IPS-11a (cell line): ENCODE measurements around the gene CSTB.
A peak's percentile ranks its signal among the peaks of the same experiment; 100 is the strongest.
"Not testable (repeated sequence)": the region's sequence is repeated elsewhere in the genome, so short reads cannot be mapped to it uniquely, and the experiment has no call there.

Source experiments
- H3K4me3 ChIP-seq: one replicate; pipeline ENCODE4 v1.5.1; 2013; ENCODE audit warnings: low read depth, low read length, control low read depth

CSTB gene, protein sequence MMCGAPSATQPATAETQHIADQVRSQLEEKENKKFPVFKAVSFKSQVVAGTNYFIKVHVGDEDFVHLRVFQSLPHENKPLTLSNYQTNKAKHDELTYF

DNA sequence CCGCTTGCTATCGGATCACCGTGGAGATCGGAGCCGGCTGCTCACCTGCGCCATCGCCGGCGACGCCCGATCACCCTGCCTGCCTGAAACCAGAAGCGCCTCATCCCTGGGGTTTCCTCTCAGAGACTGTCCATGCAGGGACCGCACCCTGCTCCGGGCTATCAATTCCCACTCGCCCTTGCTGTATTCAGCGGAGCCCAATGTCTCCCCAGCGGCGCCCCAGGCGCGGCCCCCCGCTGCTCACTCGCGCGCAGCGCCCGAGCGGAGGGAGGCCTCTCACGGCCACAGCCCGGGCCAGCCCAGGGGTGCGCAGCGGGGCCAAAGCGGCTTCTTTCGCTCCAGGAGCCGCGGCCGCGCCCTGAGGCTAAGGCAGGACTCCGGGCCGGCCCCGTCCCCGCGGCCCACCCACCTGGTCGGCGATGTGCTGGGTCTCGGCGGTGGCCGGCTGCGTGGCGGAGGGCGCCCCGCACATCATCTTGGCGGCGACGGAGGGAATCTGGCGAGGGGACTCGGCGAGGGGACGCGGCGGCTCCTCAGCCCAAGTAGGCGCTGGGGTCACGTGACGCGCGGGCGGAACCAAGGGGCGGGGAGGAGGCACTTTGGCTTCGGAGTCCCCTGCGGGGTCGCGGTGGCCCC, at the start of gene CSTB:
CSTB (minus strand) TSS at position 514 of the 636 bp plus-strand sequence; CDS start at position 475, 39 bp downstream.
- peak within 1 kb of the TSS; percentile 79 for H3K4me3 ChIP-seq

DNA sequence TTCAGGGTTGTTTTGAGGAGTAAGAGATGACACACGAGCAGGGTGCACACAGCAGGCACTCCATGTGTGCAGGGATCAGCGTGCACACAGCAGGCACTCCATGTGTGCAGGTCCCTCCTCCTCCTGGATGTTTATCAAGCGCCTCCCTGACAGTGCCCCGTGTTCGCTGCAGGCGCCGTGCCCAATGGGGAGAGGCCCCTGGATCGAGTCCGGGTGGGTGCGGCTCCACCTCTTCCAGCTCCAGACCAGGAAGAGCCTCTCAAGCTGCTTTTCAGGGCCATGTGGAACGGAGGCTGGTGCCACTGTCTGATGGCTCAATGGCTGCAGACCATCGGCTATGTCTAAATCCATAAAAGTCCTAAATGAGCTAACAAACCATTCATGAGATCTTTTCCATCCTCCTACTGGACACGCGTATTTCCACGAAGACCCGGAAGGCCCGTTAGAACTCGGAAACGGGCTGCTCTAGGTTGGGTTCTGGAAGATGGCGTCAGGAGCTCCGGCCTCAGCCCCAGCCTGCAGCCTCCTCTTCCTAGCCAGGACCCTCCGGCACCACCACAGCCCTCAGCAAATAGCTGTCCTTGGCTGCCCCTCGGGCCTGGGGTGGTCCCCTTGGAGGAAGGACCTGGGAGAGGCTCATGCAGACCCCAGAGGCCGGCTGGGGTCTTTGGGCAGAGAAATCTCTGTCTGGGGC, 49.3 kb upstream of the CSTB start:
- H3K4me3 ChIP-seq, result no peak overlapping the region

DNA sequence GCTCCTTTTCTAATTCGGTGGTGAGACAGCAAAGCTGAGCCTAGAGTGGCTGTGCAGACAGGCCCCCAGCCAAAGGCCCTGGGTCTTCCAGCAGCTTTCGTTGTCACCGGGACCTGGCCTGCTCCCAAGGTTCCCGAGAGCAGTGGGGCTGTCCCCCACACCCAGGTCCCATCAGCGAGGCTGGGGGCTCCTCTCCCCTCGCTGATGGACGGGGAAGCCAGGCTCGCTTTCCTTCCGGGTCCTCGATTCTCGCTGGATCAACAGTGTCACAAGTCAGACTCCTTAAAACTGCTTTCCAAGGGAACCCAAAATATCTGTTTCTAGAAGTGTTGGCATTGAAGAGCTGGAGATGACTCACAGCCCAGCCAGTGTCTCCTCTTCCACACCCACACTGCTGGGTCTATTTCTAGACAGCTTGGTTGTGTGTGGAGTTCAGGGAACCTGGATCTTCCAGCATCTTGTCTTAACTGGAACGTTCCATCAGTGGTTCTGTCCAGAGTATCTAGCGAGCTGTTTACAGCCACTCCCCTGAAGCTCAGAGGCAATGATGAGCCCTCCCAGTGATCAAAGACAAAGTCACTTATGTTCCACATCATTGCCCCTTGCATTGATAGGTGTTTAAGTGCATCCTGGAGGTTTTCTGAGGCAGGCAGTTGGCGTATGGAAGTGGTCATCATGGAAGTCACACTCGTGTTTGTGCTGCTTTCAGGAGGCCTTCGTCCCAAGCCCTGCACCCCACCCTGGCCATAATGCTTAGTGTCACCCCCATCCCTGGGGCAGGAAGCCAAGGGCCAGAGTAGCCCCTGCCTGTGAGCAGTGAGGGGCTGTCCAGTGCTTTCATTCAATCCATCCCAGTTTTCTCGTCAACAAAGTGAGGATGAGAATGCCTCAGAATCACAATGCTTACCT, 48.5 kb upstream of the CSTB start:
- no peak overlapping the region for H3K4me3 ChIP-seq

DNA sequence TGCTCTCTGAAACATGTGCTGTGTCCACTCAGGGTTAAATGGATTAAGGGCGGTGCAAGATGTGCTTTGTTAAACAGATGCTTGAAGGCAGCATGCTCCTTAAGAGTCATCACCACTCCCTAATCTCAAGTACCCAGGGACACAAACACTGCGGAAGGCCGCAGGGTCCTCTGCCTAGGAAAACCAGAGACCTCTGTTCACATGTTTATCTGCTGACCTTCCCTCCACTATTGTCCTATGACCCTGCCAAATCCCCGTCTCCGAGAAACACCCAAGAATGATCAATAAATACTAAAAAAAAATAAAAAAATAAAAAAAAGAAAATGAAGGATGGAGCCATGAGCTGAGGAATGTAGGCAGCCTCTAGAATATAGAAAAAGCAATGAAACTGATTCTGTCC, 46.6 kb upstream of the CSTB start:
- H3K4me3 ChIP-seq, result not testable (repeated sequence)

DNA sequence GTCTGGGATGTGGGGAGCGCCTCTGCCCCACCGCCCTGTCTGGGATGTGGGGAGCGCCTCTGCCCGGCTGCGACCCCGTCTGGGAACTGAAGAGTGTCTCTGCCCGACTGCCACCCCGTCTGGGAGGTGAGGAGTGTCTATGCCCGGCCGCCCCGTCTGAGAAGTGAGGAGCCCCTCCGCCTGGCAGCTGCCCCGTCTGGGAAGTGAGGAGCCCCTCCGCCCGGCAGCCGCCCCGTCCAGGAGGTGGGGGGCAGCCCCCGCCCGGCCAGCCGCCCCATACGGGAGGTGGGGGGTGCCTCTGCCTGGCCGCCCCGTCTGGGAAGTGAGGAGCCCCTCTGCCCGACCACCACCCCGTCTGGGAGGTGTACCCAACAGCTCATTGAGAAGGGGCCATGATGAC, 46.1 kb upstream of the CSTB start:
- not testable (repeated sequence) for H3K4me3 ChIP-seq

DNA sequence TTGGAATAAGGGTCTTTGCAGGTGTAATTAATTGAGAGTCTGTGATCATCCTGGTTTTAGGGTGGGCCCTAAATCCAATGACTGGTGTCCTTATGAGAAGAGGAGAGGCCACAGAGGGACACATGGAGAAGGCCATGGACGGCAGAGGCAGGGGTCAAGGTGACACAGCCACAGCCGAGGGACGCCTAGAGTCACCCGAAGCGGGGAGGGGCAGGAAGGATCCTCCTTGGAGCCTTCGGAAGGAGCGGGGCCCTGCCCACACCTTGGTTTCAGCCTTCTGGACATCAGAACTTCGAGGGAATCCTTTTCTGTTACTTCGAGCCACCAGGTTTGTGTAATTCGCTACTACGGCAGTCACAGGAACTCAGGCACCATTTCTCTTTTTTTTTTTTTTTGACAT, 44.4 kb upstream of the CSTB start:
- H3K4me3 ChIP-seq, result no peak overlapping the region

DNA sequence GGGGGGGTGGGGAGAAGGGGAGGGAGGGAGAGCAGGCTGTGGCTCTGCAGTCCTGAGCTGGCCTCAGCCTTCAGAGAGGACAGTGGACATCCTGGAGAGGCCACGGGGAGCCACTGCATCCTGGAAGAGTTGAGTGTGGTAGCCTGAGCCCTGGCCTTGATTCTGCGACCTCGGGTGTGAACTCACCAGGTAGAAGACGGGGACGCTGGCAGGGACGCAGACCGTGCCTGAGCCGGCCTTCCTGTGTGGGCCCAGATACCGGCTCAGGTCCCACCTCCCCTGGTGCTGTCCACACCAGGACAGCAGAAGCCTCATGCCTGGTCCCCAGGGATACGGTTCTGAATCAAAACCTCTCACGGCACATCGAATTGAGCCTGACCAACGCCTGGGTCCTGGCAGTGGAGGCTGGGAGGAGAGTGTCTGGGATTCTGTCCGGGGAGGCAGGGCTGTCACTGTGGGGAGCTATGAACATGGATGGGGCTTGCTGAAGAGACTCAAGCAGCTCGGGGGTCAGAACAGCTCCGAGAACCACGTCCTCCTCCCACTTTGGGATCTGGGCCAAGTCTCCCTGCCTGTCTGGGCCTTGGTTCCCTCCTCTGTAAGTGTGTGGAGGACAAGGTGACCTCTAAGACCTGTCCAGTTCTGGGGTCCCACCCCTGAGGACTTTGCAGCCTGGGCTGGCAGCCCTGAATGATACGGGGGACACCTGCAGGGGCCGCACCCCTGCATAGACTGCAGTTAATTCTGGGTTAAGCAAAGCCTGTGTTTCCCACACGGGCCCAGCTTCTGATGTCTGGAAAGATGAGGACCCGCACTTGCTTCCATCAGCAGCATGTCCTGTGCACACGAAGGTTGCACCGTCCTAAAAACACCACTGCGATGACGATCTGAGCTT, 43.6 kb upstream of the CSTB start:
- no peak overlapping the region for H3K4me3 ChIP-seq

DNA sequence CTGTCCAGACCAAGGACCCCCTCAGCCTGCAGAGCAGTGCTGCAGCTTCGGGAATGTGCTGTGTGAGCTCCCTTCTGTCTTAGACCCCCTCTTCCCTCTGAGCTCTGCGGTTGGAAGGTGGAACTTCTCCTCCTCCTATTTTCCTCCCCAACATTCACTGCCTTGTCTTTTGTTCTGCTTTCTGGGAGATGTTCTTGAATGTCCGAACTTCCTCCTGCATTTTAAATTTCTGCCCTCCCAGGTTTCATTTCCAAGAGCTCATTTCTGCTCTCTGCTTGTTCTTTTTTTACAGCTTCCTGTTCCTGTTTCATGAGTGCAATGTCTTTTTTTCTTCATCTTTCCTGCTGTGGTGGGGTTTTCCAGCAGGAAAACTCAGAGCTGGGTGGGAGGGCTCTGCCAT, 42.6 kb upstream of the CSTB start:
- no peak overlapping the region for H3K4me3 ChIP-seq

DNA sequence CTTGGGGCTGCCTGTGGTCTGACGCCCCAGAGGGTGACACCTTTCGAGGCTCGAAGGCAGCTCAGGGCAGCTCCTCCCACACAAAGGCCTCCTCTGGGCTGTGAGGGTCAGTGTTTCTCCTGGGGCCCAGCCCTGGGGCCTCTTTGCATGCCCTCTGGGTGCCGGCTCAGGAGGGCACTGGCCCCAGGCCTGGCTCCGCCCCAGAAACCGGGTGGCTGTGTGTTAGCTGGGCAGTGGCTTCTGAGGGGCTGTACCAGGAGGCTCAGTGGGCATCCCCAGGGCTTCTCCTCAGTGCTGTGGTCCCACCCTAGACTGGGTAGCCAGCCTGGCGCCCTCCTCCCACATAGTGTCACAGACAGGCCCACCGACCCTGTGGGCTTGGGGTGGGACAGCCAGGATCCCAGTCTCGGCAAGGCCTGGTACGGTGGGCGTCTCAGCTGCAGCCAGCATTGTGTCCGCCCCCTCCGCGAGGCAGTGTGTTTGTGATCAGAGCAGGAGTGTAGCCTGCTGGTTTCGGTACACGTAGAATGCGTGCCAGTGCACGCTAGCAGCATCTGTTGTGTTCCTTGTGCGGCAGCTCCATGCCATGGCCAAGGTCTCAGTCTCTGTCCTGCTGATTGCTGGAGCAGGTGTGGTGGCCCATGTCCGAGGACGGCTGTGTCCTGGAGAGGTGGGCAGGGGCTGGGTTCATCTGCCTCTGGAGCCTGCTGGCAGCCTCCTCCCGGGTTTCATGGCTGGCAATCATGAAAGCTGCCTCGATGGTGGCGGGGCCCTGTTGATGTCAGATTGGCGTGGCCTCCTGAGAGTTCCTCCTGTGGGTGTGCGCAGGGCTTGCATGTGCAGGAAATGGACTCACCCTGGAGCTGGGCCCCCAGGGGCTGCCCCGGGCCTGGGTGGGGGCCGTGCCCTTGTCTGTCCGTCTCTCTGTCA, 41.3 kb upstream of the CSTB start:
- H3K4me3 ChIP-seq, result no peak overlapping the region

DNA sequence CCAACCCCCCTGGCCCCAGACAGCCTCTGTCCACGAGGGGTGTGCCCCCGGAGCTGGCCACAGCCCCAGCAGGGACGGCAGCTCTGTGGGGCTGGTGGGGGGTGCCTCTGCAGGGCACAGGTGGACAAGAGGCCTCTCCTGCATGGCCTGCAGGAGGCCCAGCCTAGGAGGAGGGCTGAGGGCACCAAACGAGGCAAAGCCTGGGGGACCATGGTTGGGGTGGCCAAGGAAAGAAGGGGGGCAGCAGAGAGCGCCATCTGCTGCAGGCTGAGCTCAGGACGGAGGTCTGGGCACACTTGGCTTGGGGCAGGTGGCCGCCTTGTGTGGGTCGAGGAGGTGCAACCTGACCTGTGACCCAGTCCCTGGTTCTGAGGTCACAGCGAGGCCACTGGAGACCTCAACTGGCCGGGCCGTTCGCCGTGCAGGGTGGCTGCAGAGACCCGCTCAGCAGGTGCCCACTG, 40.5 kb upstream of the CSTB start:
- no peak overlapping the region for H3K4me3 ChIP-seq

DNA sequence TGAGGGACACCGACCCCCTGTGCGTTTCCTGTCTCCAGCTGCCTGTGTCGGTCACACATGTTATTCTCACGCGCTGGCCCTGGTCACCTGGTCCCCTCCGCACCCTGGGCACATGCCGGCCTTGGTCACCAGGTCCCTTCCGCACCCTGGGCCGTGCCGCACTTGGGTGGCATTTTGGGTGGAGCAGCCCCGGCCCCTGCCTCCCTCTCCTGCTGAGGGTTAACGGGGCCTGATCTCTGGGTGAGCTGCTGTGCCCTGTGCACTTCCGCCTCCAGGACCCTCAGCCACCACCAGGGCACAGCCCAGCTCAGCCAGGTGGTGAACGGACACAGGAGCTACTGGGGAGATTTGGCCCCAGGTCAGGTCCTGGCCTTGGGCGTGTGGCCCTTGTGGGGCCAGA, 39.9 kb upstream of the CSTB start:
- no peak overlapping the region for H3K4me3 ChIP-seq

DNA sequence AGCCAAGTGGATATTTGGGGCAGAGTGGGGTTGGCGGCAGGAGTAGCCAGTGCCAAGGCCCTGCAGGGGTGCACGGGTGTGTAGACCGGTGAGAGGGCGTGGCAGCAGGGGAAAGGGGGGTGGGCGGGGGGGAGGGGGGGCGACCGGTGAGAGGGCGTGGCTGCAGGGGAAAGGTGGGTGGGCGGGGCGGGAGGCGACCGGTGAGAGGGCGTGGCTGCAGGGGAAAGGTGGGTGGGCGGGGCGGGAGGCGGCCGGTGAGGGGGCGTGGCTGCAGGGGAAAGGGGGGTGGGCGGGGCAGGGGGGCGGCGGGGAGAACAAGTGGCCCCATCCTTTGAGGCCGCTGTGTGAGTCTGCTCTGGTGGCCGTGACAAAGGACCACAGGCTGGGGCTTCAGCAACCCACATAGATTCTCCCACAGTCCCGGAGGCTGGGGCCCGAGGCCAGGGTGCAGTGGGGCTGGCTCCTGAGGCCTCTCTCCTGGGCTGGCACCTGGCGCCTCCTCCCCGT, 39.1 kb upstream of the CSTB start:
- no peak overlapping the region for H3K4me3 ChIP-seq

DNA sequence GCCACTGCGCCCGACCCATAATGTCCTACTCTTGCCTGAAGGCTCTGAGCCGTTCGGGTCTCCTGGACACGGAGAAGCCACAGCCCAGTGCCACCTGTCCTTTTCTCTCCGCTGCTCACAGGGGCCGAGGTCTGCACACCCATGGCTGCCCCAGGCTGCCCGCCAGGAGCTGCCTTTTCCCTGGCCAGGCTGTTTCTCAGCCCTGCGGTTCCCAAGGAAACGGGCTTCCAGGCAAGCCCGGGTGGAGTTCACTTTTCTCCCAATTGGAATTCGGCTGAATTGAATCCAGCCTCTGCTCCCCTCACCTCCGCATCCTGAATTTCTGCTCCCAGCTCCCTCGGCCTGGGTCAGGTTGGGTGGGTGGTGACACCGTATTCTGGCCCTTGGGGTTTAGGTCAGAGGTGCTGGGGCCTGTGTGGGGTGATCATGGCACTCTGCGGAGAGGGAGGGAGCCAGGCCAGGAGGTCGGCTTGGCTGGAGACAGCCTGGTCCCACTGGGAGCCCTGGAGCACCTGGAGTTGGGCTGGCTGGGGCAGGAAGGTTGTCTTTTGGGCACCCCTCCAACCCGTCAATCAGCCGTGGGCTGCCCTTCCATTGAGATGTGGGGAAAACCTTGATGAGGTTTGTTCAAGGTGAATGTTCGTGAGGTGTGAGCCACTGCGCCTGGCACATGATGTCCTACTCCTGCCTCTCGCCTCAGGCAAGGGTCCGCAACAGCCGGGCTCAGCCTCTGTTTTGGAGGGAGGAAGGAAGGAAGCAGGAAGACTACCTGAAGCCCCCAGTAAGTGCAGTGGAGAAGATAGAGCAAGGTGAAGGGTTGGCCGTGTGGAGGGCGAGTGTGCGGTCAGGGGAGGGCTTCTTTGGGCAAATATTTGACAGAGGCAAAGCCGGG, 38.4 kb upstream of the CSTB start:
- H3K4me3 ChIP-seq, result no peak overlapping the region

DNA sequence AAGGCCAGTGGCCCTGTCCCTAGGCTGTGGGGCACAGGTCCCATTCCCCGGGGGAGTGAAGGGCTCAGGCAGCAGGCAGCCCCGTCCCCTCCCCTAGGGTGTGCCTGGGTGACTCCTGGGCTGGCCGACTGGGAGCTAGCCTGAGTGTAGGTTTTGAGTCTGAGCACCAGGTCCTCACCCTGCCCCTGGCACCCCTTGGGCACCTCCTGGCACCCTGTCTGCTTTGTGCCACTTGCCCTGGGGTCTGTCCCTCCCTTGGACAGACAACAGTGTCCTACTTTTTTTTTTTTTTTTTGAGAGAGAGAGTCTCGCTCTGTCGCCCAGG, 37.5 kb upstream of the CSTB start:
- H3K4me3 ChIP-seq, result no peak overlapping the region

DNA sequence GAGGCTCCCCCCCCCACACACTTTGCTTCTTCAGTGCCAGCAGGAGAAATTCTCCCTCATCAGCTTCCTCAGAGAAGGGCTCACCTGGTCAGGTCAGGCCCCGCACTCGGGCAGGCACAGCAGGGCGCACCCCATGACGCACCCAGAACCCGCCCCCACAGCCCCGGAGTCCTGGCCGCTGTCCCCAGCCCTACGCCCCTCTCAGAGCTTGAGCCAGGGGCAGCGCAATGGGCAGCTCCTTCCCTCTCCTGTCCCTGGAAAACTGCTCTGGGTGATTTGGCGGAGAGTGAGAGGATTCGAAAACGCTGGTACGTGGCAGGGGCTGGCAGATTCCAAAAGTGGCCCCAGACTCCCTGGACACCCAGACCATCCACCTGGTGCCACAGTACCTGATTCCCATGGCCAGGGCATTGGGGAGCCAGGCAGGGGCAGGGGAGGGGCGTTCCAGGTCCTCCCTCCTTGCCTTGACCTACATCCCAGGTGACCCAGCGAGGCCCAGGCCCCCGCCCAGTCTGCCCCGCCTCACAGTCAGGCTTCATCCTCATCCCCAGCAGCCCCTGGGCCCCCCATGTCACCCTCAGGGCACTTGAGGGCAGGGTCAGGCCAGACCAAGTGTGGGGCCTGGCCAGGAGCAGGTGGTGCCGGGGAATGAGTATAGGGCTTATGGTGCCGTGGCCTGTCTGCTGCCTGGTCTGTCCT, 37.0 kb upstream of the CSTB start:
- no peak overlapping the region for H3K4me3 ChIP-seq

DNA sequence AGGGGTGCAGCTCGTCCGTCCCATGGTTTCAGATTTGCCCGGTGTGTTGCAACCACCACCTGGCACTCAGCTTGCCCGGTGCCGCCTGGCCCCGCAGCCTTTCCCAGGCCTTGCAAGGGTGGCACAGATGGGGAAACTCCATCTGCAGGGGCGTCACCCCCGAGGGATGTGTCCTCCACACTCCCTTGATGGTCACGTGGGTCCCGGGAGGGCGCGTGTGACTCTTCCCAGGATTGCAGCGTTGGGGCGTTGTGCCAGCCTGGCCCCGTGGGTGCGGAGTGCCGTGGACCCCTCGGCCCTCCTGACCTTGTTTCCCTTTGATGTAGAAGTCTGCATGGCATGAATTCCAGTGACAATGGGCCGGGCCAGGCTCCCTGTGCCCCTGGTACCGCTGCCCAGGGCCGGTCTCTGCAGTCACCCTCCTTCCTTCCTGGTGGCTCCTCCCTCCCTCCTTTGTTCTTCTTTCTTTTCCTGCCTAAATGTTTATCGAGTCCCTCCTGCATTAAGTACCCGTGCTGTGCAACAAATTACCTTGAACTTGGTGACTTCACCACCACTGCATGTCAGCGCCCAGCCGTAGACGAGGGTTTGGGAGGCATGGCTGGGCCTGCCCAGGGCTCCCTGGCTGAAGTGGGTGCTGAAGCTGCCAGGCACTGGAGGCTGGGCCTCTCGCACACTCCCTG, 36.2 kb upstream of the CSTB start:
- H3K4me3 ChIP-seq, result no peak overlapping the region
